Activated CD8-positive, alpha-beta memory T cell treated with anti-CD3 and anti-CD28 coated beads for 1 hour (primary cell): ENCODE data around the gene FBXO44.

Experiments
- DNase-seq, 2 donors: peaks; one replicate each; pipeline ENCODE4 v3.0.0-alpha.2; 2020; ENCODE audit warnings: low read depth in 1 of 2; ENCODE audit errors: extremely low read depth in 1 of 2

The FBXO44 gene

GRCh38 chr1:11657654-11658053 lies 3.0 kb downstream of the FBXO44 start:
- DNase-seq: no peak

GRCh38 chr1:11658542-11658941 lies 3.9 kb downstream of the FBXO44 start:
- DNase-seq: no peak

DNA sequence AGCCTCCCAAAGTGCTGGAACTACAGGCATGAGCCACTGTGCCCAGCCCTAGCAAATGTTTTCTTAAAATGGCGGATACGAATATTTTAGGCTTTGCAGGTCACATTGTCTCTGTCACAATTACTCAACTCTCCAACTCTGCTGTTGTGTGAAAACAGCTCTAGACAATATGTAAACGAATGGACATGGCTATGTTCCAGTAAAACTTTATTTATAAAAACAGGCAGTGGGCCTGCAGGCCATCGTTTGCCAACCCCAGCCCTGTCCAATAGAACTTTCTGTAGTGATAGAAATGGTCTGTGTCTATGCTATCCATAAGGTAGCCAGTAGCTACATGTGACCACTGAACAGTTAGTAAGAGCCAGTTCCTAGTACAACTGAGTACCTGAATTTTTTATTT lies 5.1 kb downstream of the FBXO44 start:
- DNase-seq: no peak

GRCh38 chr1:11661103-11661502 lies 6.4 kb downstream of the FBXO44 start:
- no peak for DNase-seq

DNA sequence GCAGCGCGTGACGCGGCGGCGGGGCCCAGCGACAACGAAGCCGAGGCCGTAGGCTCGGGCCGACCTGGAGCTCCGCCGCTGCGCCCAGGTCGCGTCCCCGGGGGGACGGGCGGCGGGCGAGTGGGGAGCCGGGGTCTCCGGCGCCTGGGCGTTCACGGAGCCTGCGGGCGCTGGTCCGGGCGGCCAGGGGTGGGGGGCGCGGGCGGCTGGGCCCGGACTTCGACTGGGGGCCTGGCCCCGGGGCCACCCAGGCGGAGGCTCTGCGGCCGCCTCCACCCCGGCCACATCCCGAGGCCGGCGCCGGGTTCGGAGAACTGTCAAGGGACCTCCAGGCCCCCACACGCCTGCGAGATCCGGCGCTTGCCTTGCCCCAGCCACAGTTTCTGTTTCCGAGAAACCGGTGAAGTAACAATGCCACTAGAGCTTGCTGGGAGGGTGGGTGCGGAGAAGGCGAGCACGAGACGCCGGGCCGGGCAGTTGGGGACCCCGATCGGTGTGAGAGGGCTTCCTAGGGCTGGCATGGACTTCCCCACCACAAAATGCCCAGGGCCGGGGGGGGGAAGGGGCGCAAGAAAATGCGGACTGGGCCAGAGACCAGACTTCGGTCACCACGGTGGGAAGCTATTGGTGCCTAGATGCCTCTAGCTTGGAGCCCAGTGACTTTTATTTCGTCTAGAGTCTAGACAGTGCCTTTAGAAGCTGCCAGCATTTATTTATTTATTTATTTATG lies 9.8 kb downstream of the FBXO44 start:
- DNase-seq: peak in 1 of 2 donors; percentile 43

- DNase-seq: no peak
Measured at GRCh38 chr1:11668516-11668915, 13.8 kb downstream of the FBXO44 start.

GRCh38 chr1:11670747-11671146 lies 16.1 kb downstream of the FBXO44 start:
- DNase-seq: no peak

GRCh38 chr1:11671205-11671543 lies 16.5 kb downstream of the FBXO44 start:
- no peak for DNase-seq

DNA sequence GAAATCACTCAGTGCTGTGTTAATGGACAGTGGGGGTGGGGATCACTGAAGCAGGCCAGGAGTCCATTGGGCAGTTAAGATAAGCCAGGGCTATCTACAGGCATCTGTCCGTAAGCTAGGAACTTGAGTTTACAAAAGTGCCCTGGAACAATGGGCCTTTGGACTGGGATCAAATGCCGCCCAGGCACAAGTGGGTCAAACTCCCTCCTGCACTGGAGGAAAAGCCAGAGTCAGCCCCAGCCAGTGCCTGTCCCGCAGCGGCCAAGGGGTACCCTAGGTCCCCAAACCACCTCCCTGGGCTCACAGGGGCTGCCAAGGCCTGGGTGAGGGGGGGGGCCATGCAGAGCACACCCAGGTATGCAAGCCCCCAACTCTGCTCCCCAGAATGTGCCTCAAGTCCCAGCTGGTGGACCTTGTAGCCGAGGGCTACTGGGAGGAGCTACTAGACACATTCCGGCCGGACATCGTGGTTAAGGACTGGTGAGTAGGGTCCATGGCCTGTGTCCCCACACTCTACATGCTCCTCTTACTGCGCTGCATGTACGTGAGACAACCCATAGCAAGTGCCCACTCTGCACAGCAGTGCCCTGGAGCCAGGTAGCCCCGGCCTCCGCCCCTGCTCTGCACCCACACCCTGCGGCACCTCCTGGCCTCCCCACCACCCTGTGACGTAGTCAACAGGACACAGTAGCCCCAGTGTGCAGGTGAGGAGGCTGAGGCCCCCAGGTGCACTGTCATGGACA lies 17.0 kb downstream of the FBXO44 start:
- no peak for DNase-seq

GRCh38 chr1:11673089-11673769 lies 18.6 kb downstream of the FBXO44 start:
- DNase-seq: no peak

GRCh38 chr1:11674488-11674887 lies 19.8 kb downstream of the FBXO44 start:
- DNase-seq: no peak

- no peak for DNase-seq
Measured at GRCh38 chr1:11675325-11675724, 20.6 kb downstream of the FBXO44 start.

- DNase-seq: no peak
Measured at GRCh38 chr1:11676386-11677103, 21.9 kb downstream of the FBXO44 start.

DNA sequence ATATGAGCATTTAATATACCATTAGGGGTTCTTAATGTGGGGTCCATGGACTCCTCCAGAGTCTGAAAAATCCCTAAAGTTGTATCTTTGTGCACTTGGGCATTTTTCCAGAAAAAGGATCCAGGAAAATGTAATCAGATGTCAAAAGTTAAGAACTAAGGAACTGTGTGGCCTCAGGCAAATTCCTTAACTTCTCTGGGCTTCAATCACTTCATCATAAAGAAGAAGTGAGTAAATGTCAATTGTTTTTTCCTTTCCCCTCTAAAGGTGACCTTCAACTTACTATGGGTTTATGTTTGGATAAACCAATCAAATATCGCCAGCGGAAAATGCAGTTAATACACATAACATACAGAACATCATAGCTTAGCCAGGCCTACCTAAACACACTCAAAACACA lies 23.8 kb downstream of the FBXO44 start:
- no peak for DNase-seq

GRCh38 chr1:11680270-11681070 lies 25.8 kb downstream of the FBXO44 start:
- DNase-seq: no peak

DNA sequence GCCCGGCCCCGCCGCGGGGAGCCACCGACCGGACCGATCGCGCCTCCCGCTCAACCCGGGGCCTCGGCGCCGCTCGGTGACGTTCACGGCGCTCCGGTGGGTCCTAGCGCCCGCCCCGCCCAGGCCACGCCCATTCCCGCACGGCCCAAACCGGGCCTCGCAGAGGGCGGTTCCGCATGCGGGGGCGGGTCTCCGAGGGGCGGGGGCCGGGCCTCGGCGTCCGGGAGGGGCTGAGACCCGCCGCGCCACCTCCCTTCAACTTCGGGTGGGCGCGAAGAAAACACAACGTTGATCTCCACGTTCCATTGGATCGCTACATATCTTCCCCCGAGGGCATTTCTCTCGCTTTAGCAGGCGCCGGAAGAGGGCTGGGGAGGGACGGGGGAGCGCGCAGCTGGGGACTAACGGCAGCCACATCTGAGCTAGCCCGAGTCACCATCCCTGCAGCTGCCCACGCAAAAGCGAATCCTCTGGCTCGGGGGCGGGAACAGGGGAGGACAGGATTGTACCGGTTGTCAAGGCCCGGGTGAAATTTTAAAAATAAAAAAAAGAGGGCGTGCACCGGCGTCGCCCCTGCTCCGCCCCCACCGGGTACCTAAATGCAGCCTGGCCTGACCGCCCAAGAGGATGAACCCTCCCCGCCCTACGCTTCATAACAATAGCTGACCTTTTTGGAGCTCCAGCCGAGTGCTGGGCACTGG lies 26.5 kb downstream of the FBXO44 start, which contains the start of gene MAD2L2:
Gene MAD2L2 (minus strand): TSS at position 78 of the 701 bp plus-strand sequence. CDS start 547 bp downstream, outside the sequence.
- peak; percentile 65 to 87 for DNase-seq

- no peak for DNase-seq
Measured at GRCh38 chr1:11682287-11682771, 27.7 kb downstream of the FBXO44 start.

GRCh38 chr1:11682799-11683198 lies 28.1 kb downstream of the FBXO44 start:
- no peak for DNase-seq

DNA sequence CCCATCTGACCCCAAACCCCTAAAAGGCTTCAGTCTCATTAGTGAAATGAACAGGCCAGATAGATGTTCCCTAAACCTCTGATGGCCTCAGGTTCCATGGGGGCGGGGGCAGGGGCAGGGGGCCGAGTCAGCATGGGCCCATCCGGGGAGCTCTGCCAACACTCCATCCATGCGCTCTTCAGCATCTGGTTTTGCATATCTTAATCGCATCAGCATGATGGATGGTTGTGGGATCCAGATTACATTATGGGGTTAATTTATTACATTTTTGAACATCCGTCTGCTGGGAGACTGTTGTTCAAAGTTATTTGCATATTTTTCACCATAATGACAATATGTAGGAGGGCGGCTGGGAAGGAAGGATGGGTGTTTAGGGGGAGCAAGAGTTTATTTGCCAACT lies 29.4 kb downstream of the FBXO44 start:
- no peak for DNase-seq
